AG10803 (cell line): ENCODE data around the gene CFAP43.

ENCODE experiments used
- DNase-seq: peaks from one replicate; pipeline ENCODE4 v3.0.0; 2010; ENCODE audit warnings: low read depth
- H3K4me3 ChIP-seq: 2 replicates; pipeline ENCODE4 v1.5.1; 2011; ENCODE audit warnings: mild to moderate bottlenecking, low read length, control low read depth
- CTCF ChIP-seq: conservative IDR thresholded peaks from 2 replicates; pipeline ENCODE4 v1.5.1; 2011; ENCODE audit warnings: mild to moderate bottlenecking, low read length, control low read depth, inconsistent platforms

The CFAP43 gene

GRCh38 chr10:104099941-104100340, 132.2 kb downstream of the CFAP43 start:
- no peak overlapping the region for H3K4me3 ChIP-seq
- TF ChIP-seq CTCF = no peak
- DNase-seq = peak; percentile 15

GRCh38 chr10:104099269-104099668, 132.9 kb downstream of the CFAP43 start:
- DNase-seq = no peak
- no peak overlapping the region for H3K4me3 ChIP-seq
- TF ChIP-seq CTCF = no peak

- peak; percentile 43 for DNase-seq
- no peak overlapping the region for H3K4me3 ChIP-seq
- TF ChIP-seq CTCF = no peak
Measured at GRCh38 chr10:104098358-104098925, 133.7 kb downstream of the CFAP43 start.

GRCh38 chr10:104096692-104097091, 135.5 kb downstream of the CFAP43 start:
- TF ChIP-seq CTCF = no peak
- no peak for DNase-seq

GRCh38 chr10:104092749-104093148, 139.4 kb downstream of the CFAP43 start:
- TF ChIP-seq CTCF = no peak
- no peak for DNase-seq
- H3K4me3 ChIP-seq = no peak overlapping the region

More at GRCh38 chr10:104096692-104097091, 135.5 kb downstream of the CFAP43 start:
- H3K4me3 ChIP-seq = no peak overlapping the region

- no peak overlapping the region for H3K4me3 ChIP-seq
- TF ChIP-seq CTCF = no peak
- no peak for DNase-seq
Measured at GRCh38 chr10:104090611-104091010, 141.6 kb downstream of the CFAP43 start.

GRCh38 chr10:104089621-104090020, 142.5 kb downstream of the CFAP43 start:
- TF ChIP-seq CTCF = no peak
- DNase-seq = no peak
- H3K4me3 ChIP-seq = no peak overlapping the region
